Right lobe of liver (tissue), 6 donors: ENCODE data around the gene TBC1D1. TPM values are rescaled to one million over a fixed set of nuclear protein-coding genes. Genes with fewer than 3 reads are reported as not detected.

Experiments
- ATAC-seq, 4 donors: fragments of 200-7000 bp; cut with Tn5 transposase; one replicate each; pipeline ENCODE4 v1.9.1; 2020; ENCODE audit warnings: mild to moderate bottlenecking in 4 of 4, moderate library complexity in 4 of 4
- DNase-seq, 3 donors: peaks; one replicate each; pipeline ENCODE4 v3.0.0-alpha.2; 2020
- H3K27ac ChIP-seq, 3 donors: fragments of 200-600 bp; one replicate each; pipeline ENCODE4 v1.8.0; 2022
- H3K27me3 ChIP-seq, 2 donors: fragments of 200-600 bp; one replicate each; pipeline ENCODE4 v1.8.0; 2022
- H3K36me3 ChIP-seq, 4 donors: fragments of 200-600 bp; sonication (generic) in 1 of 4; one replicate each; pipeline versions ENCODE4 v1.5.1 to v1.8.0; 2017 to 2022; ENCODE audit warnings: control low read depth in 1 of 4
- H3K4me1 ChIP-seq, 4 donors: fragments of 200-600 bp; sonication (generic) in 1 of 4; one replicate each; pipeline versions ENCODE4 v1.5.1 to v1.8.0; 2017 to 2022; ENCODE audit warnings: control low read depth in 1 of 4
- H3K4me3 ChIP-seq, 3 donors: fragments of 200-600 bp; one replicate each; pipeline ENCODE4 v1.8.0; 2022
- H3K9me3 ChIP-seq, 4 donors: fragments of 200-600 bp; sonication (generic) in 1 of 4; one replicate each; pipeline versions ENCODE4 v1.5.1 to v1.8.0; 2017 to 2022; ENCODE audit warnings: control low read depth in 1 of 4
- POLR2A ChIP-seq: fragments of 450-650 bp; IDR thresholded peaks from one replicate; pipeline ENCODE4 v1.6.1; 2017; ENCODE audit warnings: antibody characterized with exemption, mild to moderate bottlenecking
- WGBS: methylation state at CpG from one replicate; pipeline ENCODE4 v1.1.6; 2018; ENCODE audit warnings: low coverage, low lambda C conversion rate; ENCODE audit not compliant: insufficient coverage; ENCODE audit errors: missing lambda C conversion rate; 5-methylcytosine and 5-hydroxymethylcytosine counted together
- intact Hi-C, 2 donors: fragments of 100-400 bp; cut with DNase I; formaldehyde crosslinking; loops; one replicate each; pipeline versions ENCODE4 v1.11.2 to v1.14.1; 2022
- total RNA-seq, 6 experiments: library from RNA; depleted of rRNA in 2 of 6; stranded (reverse); fragments of >200 nt in 2 of 6; fragmentation: NEBNext Ultra II Directional in 3 of 6; extraction: Animal tissue kit (Norgen Biotek cat#: 25700) in 3 of 6; gene quantifications; one replicate each; pipeline versions ENCODE4 v1.1.0 to v1.2.4, GENCODE V29; 2016 to 2023
- TF ChIP-seq, protein P1 (sequence below), 4 donors: fragments of 200-600 bp in 3 of 4; fragments of 450-650 bp in 1 of 4; IDR thresholded peaks; one replicate each; pipeline versions ENCODE4 v1.5.1 to v1.8.0; 2016 to 2022; ENCODE audit warnings: antibody characterized with exemption in 4 of 4, mild to moderate bottlenecking in 2 of 4
- donor health status: DM: no; HTN: yes; CAD: no.
- donor health status: DM: no; HTN: no; CAD: no.
- donor health status: DM: no; HTN: no; CAD: no.
- donor health status: DM: no; HTN: yes; CAD: no.
- donor health status: DM: no; HTN: yes; CAD: no.

The TBC1D1 gene
- total RNA-seq, 6 experiments from 2014 or later, result 21.2 to 67.5 (median 35.8) TPM

DNA sequence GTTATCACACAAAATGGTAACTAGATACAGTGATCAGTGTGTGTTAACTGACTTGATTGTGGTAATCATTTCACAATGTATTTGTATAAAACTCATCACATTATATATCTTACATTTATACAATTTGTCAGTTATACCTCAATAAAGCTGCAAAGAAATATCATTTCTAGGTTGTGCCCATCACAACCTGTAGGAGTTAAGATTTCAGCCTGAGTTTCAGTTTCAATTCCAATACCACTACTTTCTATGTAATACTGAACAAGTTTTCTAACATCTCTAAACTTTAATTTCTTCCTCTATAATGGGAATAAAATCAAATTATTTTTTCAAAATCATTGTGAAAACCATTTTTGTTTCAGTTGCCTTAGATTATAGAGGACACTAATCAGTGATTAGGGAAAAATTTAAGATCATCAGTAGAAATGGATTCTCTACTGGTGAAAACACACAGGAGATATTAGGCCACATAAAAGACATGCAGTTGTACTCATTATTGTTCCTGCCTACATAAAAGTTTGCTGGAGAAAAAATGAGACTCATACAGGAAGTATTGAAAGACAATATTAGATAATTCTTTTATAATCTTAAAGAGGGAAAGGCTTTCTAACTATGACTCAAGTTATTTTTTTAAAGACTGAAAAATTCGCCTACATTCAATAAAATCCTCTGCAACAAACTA, 18.4 kb upstream of the TBC1D1 start:
- intact Hi-C loops, result no loop called here
- no peak for DNase-seq
- TF ChIP-seq, protein P1, sequence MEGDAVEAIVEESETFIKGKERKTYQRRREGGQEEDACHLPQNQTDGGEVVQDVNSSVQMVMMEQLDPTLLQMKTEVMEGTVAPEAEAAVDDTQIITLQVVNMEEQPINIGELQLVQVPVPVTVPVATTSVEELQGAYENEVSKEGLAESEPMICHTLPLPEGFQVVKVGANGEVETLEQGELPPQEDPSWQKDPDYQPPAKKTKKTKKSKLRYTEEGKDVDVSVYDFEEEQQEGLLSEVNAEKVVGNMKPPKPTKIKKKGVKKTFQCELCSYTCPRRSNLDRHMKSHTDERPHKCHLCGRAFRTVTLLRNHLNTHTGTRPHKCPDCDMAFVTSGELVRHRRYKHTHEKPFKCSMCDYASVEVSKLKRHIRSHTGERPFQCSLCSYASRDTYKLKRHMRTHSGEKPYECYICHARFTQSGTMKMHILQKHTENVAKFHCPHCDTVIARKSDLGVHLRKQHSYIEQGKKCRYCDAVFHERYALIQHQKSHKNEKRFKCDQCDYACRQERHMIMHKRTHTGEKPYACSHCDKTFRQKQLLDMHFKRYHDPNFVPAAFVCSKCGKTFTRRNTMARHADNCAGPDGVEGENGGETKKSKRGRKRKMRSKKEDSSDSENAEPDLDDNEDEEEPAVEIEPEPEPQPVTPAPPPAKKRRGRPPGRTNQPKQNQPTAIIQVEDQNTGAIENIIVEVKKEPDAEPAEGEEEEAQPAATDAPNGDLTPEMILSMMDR (IDR thresholded peaks at IDR 0.05), result no peak
- TF ChIP-seq POLR2A, result no peak
- 53% methylated on average over 1 of the region's 1 CpG for WGBS
- Histone ChIP-seq H3K36me3 (no peaks in the 10 kb centered on the region), H3K4me1 (peaks cover 0 to 21% (median 3%) of the 10 kb centered on the region in 4 donors), H3K27ac (peak overlapping the region in 1 of 3 donors; percentile 6), H3K27me3 (no peaks in the 10 kb centered on the region), H3K4me3 (no peak overlapping the region), H3K9me3 (no peaks in the 10 kb centered on the region)
- no peak for ATAC-seq

DNA sequence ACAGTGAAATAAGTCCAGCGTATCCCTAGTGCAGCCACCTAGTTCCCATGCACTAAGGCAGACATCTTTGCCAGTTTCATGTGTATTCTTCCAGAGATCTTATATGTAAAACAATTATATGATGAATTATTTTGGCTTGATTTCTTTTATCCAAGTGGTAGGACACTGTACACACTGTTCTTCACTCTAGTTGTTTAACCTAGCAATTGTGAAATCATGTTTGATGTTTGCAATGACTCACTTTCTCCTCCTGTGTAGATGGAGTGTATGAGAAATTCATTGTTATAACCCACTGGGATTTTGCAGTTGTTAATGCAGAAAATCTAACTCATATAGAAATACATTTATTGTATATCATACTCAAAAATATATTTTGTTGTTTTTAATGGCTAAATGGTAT, 17.5 kb upstream of the TBC1D1 start:
- no peak overlapping the region for H3K4me3 ChIP-seq
- TF ChIP-seq, protein P1 (IDR thresholded peaks at IDR 0.05), result no peak
- no peak for TF ChIP-seq POLR2A
- ATAC-seq (peak; percentile 84 to 94 (median 90)), DNase-seq (no peak)
- 58% methylated on average over 1 of the region's 1 CpG for WGBS
- intact Hi-C loops, result no loop called here
- H3K4me1 ChIP-seq, result peaks cover 0 to 21% (median 3%) of the 10 kb centered on the region in 4 donors
- H3K36me3 ChIP-seq, result no peaks in the 10 kb centered on the region
- H3K27ac ChIP-seq, result peak overlapping the region in 2 of 3 donors; percentile 6 to 56
- H3K27me3 ChIP-seq, result no peaks in the 10 kb centered on the region
- H3K9me3 ChIP-seq, result no peaks in the 10 kb centered on the region

- Histone ChIP-seq H3K36me3 (no peaks in the 10 kb centered on the region), H3K27me3 (no peaks in the 10 kb centered on the region), H3K27ac (no peak overlapping the region), H3K4me1 (peaks cover 0 to 21% (median 3%) of the 10 kb centered on the region in 4 donors), H3K9me3 (no peaks in the 10 kb centered on the region), H3K4me3 (no peak overlapping the region)
- DNase-seq, result no peak
- TF ChIP-seq, protein P1 (IDR thresholded peaks at IDR 0.05), result no peak
- TF ChIP-seq POLR2A, result no peak
- 100% methylated on average over 2 of the region's 2 CpGs for WGBS
- intact Hi-C loops, result no loop called here
- no peak for ATAC-seq
Observed at GRCh38 chr4:37876156-37876555, 14.7 kb upstream of the TBC1D1 start.

GRCh38 chr4:37879365-37879764, 11.5 kb upstream of the TBC1D1 start:
- H3K4me3 ChIP-seq, result no peak overlapping the region
- no peaks in the 10 kb centered on the region for H3K9me3 ChIP-seq
- H3K27me3 ChIP-seq, result no peaks in the 10 kb centered on the region
- ATAC-seq (no peak), DNase-seq (no peak)
- peaks cover 0 to 5% (median 0%) of the 10 kb centered on the region in 4 donors for H3K4me1 ChIP-seq
- no peaks in the 10 kb centered on the region for H3K36me3 ChIP-seq
- no peak for TF ChIP-seq POLR2A
- TF ChIP-seq, protein P1 (IDR thresholded peaks at IDR 0.05), result no peak
- 89% methylated on average over 8 of the region's 8 CpGs for WGBS
- H3K27ac ChIP-seq, result no peak overlapping the region
- intact Hi-C loops, result no loop called here
